Stimulated activated effector memory CD8-positive, alpha-beta T cell treated with anti-CD3 and anti-CD28 coated beads, Interleukin-12 subunit alpha, Interleukin-12 subunit beta, amount 100 ng/mL, for 72 hours (primary cell): ENCODE results near the gene RXRA.

Source experiments
- ATAC-seq: fragments of 150-1000 bp; cut with Tn5 transposase; 2 replicates; pipeline ENCODE4 v1.10.0; 2021
- DNase-seq, 2 donors: peaks; one replicate each; pipeline ENCODE4 v3.0.0; 2021 to 2022; ENCODE audit warnings: low spot score in 2 of 2
- H3K27ac Mint-ChIP-seq: one replicate; pipeline ENCODE4 v1.8.0; 2022; ENCODE audit warnings: mild to moderate bottlenecking, mixed read lengths
- H3K36me3 Mint-ChIP-seq: one replicate; pipeline ENCODE4 v1.8.0; 2022; ENCODE audit warnings: mild to moderate bottlenecking, mixed read lengths
- H3K4me1 Mint-ChIP-seq: one replicate; pipeline ENCODE4 v1.8.0; 2022; ENCODE audit warnings: mixed read lengths
- H3K4me3 Mint-ChIP-seq: one replicate; pipeline ENCODE4 v1.8.0; 2022; ENCODE audit warnings: mild to moderate bottlenecking, mixed read lengths
- H3K9me3 Mint-ChIP-seq: one replicate; pipeline ENCODE4 v1.8.0; 2022; ENCODE audit warnings: mixed read lengths

The RXRA gene

GRCh38 chr9:134388976-134389375 lies 62.7 kb downstream of the RXRA start:
- ATAC-seq, result no peak
- Mint-ChIP-seq H3K4me1 (peaks cover 65% of the 10 kb centered on the region), H3K4me3 (no peak overlapping the region), H3K36me3 (peaks cover 36% of the 10 kb centered on the region), H3K9me3 (peaks cover 2% of the 10 kb centered on the region), H3K27ac (peak overlapping the region; percentile 42)
- DNase-seq, result no peak

GRCh38 chr9:134389642-134390041 lies 63.4 kb downstream of the RXRA start:
- ATAC-seq (no peak), DNase-seq (no peak)
- H3K4me1 Mint-ChIP-seq, result peaks cover 66% of the 10 kb centered on the region
- H3K9me3 Mint-ChIP-seq, result peaks cover 4% of the 10 kb centered on the region
- peaks cover 39% of the 10 kb centered on the region for H3K36me3 Mint-ChIP-seq
- H3K4me3 Mint-ChIP-seq, result no peak overlapping the region
- H3K27ac Mint-ChIP-seq, result peak overlapping the region; percentile 66

GRCh38 chr9:134390537-134390936 lies 64.3 kb downstream of the RXRA start:
- peaks cover 75% of the 10 kb centered on the region for H3K4me1 Mint-ChIP-seq
- H3K36me3 Mint-ChIP-seq, result peaks cover 39% of the 10 kb centered on the region
- H3K9me3 Mint-ChIP-seq, result peaks cover 4% of the 10 kb centered on the region
- peak overlapping the region; percentile 66 for H3K27ac Mint-ChIP-seq
- DNase-seq (peak; percentile 74 to 88), ATAC-seq (peak; percentile 81)
- peak overlapping the region; percentile 90 for H3K4me3 Mint-ChIP-seq

DNA sequence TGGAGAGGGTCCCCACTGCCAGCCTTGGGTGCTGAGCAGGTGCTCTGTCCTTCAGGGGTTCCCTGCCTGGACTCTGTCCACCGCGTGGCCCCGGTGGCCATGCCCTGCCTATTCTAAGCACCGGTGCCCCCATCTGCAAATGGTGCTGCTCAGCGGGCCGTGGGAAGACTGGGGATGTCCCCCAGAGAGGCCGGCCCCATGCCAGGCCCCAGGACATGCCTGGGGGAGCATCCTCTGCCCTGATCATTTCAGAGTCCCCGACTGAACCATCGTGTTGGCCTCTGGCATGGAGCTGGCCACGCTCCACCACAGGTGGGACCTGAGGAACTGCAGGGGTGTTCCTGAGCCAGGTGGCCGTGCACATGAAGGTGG lies 64.7 kb downstream of the RXRA start:
- Mint-ChIP-seq H3K4me1 (peaks cover 79% of the 10 kb centered on the region), H3K36me3 (peaks cover 40% of the 10 kb centered on the region), H3K4me3 (peak overlapping the region; percentile 90), H3K9me3 (peaks cover 4% of the 10 kb centered on the region), H3K27ac (peak overlapping the region; percentile 66)
- DNase-seq (no peak), ATAC-seq (peak; percentile 24)

DNA sequence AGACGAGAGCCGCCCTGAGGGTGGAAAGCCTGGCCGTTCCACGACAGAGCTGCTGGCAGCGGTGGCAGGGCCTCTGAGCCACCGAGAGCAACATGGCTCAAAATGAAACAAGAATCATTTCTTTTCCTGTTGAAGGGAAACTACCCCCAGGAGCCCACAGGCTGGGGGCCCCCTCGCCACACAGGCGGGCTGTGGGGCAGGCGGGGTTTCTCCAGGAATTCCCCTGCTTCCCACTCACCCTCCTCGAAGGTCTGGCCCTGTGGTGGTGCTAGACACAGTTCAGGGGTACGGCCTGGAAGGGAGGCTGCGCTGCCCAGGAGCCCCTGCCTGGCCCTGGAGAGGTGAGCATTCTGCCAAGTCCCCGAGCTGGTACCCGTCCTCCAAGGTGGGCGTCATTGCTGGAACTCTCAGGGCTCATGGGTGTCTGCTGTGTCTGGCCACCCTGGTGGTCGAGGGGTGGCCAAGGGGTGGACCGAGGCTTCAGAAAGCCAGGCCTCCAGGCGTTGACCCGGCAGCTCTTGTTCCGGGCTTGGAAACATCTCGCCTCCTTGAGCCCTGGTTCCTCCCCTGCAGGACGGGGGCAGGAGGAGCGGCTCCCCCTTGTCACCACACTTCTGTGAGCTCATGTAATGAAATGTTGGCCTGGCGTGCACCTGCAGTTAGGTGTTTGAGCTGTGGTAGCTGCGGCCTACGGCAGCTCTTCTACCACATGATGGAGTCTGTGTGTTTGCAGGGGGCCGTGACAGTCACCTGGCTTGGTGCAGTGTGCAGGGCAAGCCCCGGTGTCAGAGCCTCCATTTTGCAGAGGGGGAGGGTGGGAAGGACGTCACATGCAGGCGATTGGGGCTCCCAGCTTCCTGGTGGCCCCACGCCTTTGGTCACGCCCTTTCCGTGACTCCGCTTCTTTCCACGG lies 65.3 kb downstream of the RXRA start:
- H3K9me3 Mint-ChIP-seq, result peaks cover 4% of the 10 kb centered on the region

DNA sequence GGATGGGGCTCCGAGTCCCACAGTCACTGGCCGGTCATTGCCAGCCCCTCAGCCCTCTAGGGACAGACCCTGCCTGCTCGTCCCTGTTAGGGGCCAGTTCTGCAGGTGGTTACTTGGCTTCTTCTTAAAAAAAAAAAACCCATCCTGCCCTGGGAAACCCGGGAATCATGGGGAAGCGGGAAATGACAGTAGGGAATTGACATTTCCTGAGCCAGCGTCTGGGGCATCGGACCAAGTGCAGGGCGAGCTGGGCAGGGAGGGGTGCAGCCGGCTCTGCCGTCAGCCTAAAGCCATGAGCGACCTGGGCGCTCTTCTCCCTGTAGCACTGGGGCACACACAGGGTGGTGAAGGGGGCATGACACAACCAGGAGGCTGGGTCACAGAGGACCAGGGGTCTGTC lies 66.6 kb downstream of the RXRA start:
- peak overlapping the region; percentile 66 for H3K27ac Mint-ChIP-seq
- DNase-seq (no peak), ATAC-seq (no peak)
- H3K36me3 Mint-ChIP-seq, result peaks cover 54% of the 10 kb centered on the region
- H3K9me3 Mint-ChIP-seq, result peaks cover 4% of the 10 kb centered on the region
- H3K4me3 Mint-ChIP-seq, result peak overlapping the region; percentile 90
- peaks cover 91% of the 10 kb centered on the region for H3K4me1 Mint-ChIP-seq

More for the DNA sequence above, 65.3 kb downstream of the RXRA start:
- peaks cover 46% of the 10 kb centered on the region for H3K36me3 Mint-ChIP-seq
- DNase-seq (peak; percentile 72 to 91), ATAC-seq (peak; percentile 78)
- peak overlapping the region; percentile 66 for H3K27ac Mint-ChIP-seq
- peak overlapping the region; percentile 90 for H3K4me3 Mint-ChIP-seq
- peaks cover 85% of the 10 kb centered on the region for H3K4me1 Mint-ChIP-seq

GRCh38 chr9:134393582-134394280 lies 67.5 kb downstream of the RXRA start:
- no peak for ATAC-seq
- Mint-ChIP-seq H3K4me3 (peak overlapping the region; percentile 90), H3K9me3 (peaks cover 4% of the 10 kb centered on the region), H3K4me1 (peaks cover 83% of the 10 kb centered on the region), H3K27ac (peak overlapping the region; percentile 66), H3K36me3 (peaks cover 54% of the 10 kb centered on the region)
- DNase-seq, result no peak

DNA sequence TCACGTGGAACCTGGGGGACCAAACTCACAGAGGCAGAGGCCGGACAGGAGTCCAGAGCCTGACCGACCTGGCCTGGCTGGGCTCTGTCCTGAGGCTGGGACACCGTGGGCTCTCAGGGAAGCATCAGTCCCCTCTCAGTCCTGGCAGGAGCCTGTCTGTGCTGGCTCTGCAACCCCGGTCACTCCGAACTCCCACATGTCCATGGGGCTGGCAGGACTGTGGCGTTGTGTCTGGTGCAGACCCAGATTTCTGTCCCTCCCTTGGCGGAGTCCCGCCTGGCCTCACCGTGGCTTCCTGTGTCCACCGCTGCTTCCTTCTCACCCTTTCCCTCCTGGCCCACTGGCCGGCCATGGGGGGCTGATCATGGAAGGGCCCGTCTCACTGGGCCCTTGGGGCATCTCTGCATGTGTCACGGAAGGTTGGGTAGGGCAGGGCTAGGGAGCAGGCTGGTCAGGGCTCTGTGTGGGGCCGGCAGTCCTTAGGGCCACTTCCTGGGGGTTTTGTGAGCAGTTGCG lies 68.8 kb downstream of the RXRA start:
- H3K36me3 Mint-ChIP-seq, result peaks cover 54% of the 10 kb centered on the region
- H3K27ac Mint-ChIP-seq, result peak overlapping the region; percentile 95
- peaks cover 79% of the 10 kb centered on the region for H3K4me1 Mint-ChIP-seq
- DNase-seq (no peak), ATAC-seq (no peak)
- peaks cover 4% of the 10 kb centered on the region for H3K9me3 Mint-ChIP-seq
- peak overlapping the region; percentile 90 for H3K4me3 Mint-ChIP-seq

DNA sequence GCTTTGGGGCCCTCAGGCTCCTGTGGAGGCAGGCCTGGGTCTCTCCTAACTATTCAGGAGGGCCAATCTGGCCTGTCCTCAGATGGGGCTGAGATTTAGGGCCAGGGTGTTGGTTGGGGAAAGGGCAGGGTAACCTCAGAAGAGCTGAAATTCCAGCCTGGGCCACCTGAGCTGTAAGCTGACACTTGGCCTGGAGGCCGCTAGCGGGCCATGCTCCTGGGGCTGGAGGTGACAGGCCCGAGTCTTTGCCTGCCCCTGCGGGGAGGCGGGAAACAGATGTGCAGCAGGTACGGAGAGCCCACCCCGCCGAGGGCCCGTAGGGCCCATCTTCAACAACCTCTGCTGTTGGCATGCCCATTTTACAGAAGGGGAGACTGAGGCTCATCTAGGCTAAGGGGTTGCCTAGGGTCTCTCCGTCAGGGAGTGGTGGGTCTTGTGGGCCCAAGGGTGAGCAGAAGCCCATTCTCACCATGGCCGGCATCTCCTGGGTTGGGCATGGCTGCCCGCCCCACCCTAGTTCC lies 69.5 kb downstream of the RXRA start:
- H3K4me3 Mint-ChIP-seq, result peak overlapping the region; percentile 90
- H3K36me3 Mint-ChIP-seq, result peaks cover 47% of the 10 kb centered on the region
- DNase-seq (no peak), ATAC-seq (no peak)
- peaks cover 4% of the 10 kb centered on the region for H3K9me3 Mint-ChIP-seq
- peak overlapping the region; percentile 95 for H3K27ac Mint-ChIP-seq
- peaks cover 71% of the 10 kb centered on the region for H3K4me1 Mint-ChIP-seq

- Mint-ChIP-seq H3K4me1 (peaks cover 66% of the 10 kb centered on the region), H3K9me3 (peaks cover 4% of the 10 kb centered on the region), H3K27ac (peak overlapping the region; percentile 95), H3K36me3 (peaks cover 46% of the 10 kb centered on the region), H3K4me3 (peak overlapping the region; percentile 90)
- DNase-seq (peak; percentile 61 to 78), ATAC-seq (peak; percentile 56)
Measured at GRCh38 chr9:134396258-134396742, 70.0 kb downstream of the RXRA start.

DNA sequence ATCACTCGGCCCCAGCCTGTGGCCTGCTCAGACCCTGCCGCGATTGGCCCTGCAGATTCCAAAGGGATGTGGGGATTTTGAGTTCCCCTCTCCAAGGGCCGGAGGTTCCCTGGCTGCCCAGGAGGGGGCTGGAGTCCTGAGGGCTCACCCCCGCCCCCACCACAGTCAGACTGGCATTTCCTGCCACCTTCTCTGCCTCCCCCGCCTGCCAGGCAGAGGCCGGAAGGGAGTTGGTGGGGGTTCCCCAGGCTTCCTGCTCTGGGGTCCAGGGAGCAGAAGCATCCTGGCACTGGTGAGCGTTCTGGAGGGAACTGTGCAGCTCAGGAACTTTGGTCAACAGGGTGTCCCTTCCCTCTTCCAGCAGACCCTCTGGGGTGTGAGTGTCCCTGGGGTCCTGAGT lies 70.6 kb downstream of the RXRA start:
- Mint-ChIP-seq H3K4me3 (peak overlapping the region; percentile 90), H3K36me3 (peaks cover 42% of the 10 kb centered on the region), H3K27ac (peak overlapping the region; percentile 95), H3K9me3 (peaks cover 4% of the 10 kb centered on the region), H3K4me1 (peaks cover 63% of the 10 kb centered on the region)
- DNase-seq (peak; percentile 46 to 75), ATAC-seq (peak; percentile 42)

GRCh38 chr9:134398756-134399155 lies 72.5 kb downstream of the RXRA start:
- Mint-ChIP-seq H3K36me3 (peaks cover 40% of the 10 kb centered on the region), H3K4me1 (peaks cover 64% of the 10 kb centered on the region)
- no peak for ATAC-seq

GRCh38 chr9:134399435-134400056 lies 73.3 kb downstream of the RXRA start:
- no peak for ATAC-seq
- no peak overlapping the region for H3K27ac Mint-ChIP-seq
- peaks cover 64% of the 10 kb centered on the region for H3K4me1 Mint-ChIP-seq
- no peaks in the 10 kb centered on the region for H3K9me3 Mint-ChIP-seq
- no peak for DNase-seq
- H3K4me3 Mint-ChIP-seq, result no peak overlapping the region
- H3K36me3 Mint-ChIP-seq, result peaks cover 42% of the 10 kb centered on the region

More at GRCh38 chr9:134398756-134399155, 72.5 kb downstream of the RXRA start:
- Mint-ChIP-seq H3K27ac (peak overlapping the region; percentile 10), H3K4me3 (no peak overlapping the region), H3K9me3 (peaks cover 4% of the 10 kb centered on the region)
- DNase-seq, result no peak

- DNase-seq (no peak), ATAC-seq (no peak)
- H3K4me1 Mint-ChIP-seq, result peaks cover 61% of the 10 kb centered on the region
- H3K36me3 Mint-ChIP-seq, result peaks cover 48% of the 10 kb centered on the region
- no peak overlapping the region for H3K4me3 Mint-ChIP-seq
- no peak overlapping the region for H3K27ac Mint-ChIP-seq
- no peaks in the 10 kb centered on the region for H3K9me3 Mint-ChIP-seq
Measured at GRCh38 chr9:134400283-134400682, 74.0 kb downstream of the RXRA start.

DNA sequence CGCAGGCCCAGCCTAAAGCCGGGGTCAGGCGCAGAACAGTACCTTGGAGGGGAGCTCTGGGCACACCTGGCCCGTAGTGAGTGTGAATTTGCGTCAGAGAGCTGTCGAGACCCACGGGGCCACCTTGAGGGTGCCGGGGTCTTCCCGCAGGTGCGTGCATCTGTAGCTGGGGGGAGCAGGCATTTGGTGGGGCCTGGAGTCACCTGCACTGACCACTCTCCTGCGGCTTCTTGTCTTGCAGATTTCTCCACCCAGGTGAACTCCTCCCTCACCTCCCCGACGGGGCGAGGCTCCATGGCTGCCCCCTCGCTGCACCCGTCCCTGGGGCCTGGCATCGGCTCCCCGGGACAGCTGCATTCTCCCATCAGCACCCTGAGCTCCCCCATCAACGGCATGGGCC lies 75.1 kb downstream of the RXRA start:
- no peak for ATAC-seq

More for the DNA sequence above, 75.1 kb downstream of the RXRA start:
- no peak overlapping the region for H3K4me3 Mint-ChIP-seq
- H3K9me3 Mint-ChIP-seq, result no peaks in the 10 kb centered on the region
- H3K36me3 Mint-ChIP-seq, result peaks cover 53% of the 10 kb centered on the region
- H3K27ac Mint-ChIP-seq, result no peak overlapping the region
- peaks cover 61% of the 10 kb centered on the region for H3K4me1 Mint-ChIP-seq
- no peak for DNase-seq
